Measurements from ENCODE around the gene MARCOL.

The MARCOL gene

GRCh38 chr5:148205865-148206264, 32.5 kb upstream of the MARCOL start:
- TF ChIP-seq CTCF (conservative IDR thresholded peaks at IDR 0.05) (no peak), ZFX (IDR thresholded peaks at IDR 0.05) (no peak)
- no peak overlapping the region for H3K27ac ChIP-seq

GRCh38 chr5:148206620-148207019, 31.7 kb upstream of the MARCOL start:
- H3K27ac ChIP-seq = no peak overlapping the region
- TF ChIP-seq CTCF (conservative IDR thresholded peaks at IDR 0.05) = no peak
- no peak for TF ChIP-seq ZFX (IDR thresholded peaks at IDR 0.05)

GRCh38 chr5:148208226-148208625, 30.1 kb upstream of the MARCOL start:
- TF ChIP-seq CTCF (conservative IDR thresholded peaks at IDR 0.05) (no peak), ZFX (IDR thresholded peaks at IDR 0.05) (no peak)
- no peak overlapping the region for H3K27ac ChIP-seq

- no peak overlapping the region for H3K27ac ChIP-seq
- TF ChIP-seq ZFX (IDR thresholded peaks at IDR 0.05) (no peak), CTCF (conservative IDR thresholded peaks at IDR 0.05) (no peak)
Observed at GRCh38 chr5:148209151-148209770, 29.1 kb upstream of the MARCOL start.

GRCh38 chr5:148214665-148215185, 23.6 kb upstream of the MARCOL start:
- H3K27ac ChIP-seq = no peak overlapping the region
- TF ChIP-seq ZFX (IDR thresholded peaks at IDR 0.05) = no peak
- no peak for TF ChIP-seq CTCF (conservative IDR thresholded peaks at IDR 0.05)

- no peak overlapping the region for H3K27ac ChIP-seq
Observed at GRCh38 chr5:148221508-148221907, 16.8 kb upstream of the MARCOL start.

More at GRCh38 chr5:148221508-148221907, 16.8 kb upstream of the MARCOL start:
- TF ChIP-seq CTCF (conservative IDR thresholded peaks at IDR 0.05) (no peak), ZFX (IDR thresholded peaks at IDR 0.05) (no peak)
